ENCODE data around the gene CDC42EP4.

CDC42EP4 gene

DNA sequence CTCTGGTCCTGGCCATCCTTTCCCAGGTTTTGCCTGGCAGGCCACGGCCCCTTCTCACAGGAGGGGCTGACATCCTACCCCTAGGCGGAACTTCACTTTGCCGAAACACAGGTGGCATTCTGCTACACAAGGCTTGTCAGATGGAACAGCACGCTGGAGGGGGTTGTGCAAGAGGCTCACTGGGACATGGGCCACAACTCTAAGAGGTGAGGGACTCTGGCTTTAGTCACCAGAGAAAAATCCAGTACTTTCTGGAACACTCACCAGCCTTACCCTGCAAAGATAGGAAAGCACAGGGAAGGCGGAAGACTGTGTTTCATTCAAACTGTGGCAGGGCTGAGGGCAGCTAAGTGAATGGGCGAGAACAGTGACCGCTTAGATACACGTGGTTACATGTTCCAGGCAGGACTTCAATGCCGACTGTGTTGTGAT, 18.3 kb downstream of the CDC42EP4 start:
- no peak for DNase-seq

GRCh38 chr17:73293031-73293430, 18.8 kb downstream of the CDC42EP4 start:
- DNase-seq, result no peak

GRCh38 chr17:73292031-73292531, 19.7 kb downstream of the CDC42EP4 start:
- DNase-seq, result no peak

DNA sequence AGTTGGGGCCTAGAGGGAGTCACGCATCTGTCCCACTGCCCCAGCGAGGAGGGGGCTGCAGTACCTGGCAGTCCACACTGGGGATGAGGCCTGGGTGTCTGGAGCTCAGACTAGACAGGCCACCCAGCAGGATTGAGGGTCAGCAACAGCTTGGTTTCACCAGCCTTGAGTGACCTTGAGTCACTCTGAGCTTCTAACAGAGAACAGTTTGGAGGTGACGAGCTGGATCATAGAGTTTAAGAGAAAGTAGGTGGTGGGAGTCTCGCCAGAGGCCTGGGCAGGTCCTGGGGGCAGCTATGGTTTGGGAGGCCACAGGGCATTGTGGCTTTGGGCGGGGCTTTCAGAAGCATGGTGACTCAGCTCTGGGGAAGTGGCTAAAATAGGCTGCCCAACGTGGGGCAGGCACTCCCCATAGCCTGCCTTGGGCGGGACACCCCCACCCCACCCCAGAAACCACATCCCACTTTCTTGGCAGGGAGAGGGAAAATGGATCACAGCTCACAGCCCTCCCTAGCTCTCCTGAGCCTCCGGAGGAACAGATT, 20.5 kb downstream of the CDC42EP4 start:
- no peak for DNase-seq

DNA sequence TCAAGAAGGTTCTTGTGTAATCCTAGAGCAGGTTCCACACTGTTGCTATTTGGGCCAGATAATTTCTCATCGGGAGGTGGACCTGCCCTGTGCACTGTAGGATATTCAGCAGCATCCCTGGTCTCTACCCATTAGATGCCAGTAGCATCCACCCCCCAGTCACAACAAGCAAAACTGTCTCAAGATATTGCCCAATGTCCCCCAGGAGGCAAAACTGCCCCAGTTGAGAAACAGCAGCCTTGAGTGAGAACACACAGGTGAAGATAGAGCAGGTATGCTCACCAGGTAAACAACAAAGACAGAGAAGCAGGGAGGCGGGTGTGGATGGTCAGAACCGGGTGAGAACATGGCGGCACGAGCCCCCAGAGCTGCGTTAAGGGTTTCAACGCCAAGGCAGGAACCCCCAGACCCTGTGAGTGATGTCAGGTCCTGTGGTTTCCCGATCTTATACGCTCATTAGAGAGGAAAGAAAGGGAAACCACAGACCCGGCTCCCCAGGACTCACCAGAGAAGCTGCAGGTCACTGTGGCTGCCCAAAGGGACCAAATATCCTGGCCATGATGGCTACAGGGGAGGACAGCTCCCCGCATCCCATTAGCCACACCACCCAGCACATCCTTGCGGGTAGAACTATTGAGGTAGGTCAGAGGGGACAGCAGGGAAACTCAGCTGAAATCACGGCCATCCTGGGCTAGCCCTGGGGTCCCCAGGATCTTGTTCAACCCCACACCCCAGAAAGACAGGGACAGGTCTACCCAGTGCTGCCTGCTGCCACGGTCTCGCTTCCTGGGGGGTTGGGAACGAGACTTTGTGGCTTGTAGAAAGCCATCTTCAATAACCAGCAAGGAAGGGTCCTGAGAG, 21.2 kb downstream of the CDC42EP4 start:
- no peak for DNase-seq

- DNase-seq, result no peak
Measured at GRCh38 chr17:73289549-73290254, 22.1 kb downstream of the CDC42EP4 start.

DNA sequence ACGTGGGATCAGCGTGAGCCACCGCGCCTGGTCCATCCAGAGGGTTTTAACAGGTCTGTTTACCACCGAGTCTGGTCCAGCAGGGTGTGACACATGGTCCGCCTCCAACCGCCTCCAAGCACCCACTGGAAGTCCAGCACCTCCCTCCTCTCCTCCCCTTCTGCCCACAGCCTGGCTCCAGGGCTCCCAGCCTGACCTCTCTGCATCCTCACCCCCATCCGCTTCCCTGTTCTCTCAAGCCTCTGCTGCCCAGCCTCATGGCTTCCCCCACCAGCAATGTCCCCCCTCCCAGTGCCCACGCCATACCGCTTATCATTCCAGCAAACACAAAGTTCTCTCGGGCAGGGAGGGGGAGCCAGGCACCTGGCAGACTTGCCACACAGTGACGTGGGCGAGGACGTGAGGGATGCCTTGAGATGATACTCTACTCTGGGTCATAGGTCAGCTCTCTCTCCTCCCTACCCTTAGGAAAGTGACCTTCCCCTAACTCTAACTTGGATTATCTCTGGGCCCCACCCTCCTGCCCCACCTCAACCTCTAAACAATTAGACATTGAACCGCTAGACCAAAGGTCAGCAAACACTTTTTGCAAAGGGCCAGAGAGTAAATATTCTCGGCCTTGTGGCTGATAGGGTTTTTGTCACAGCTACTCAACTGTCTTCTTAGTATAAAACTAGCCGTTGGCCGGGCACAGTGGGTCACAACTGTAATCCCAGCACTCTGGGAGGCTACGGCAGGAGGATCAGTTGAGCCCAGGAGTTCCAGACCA, 23.1 kb downstream of the CDC42EP4 start:
- no peak for DNase-seq

- no peak for DNase-seq
Measured at GRCh38 chr17:73286863-73287296, 24.9 kb downstream of the CDC42EP4 start.

DNA sequence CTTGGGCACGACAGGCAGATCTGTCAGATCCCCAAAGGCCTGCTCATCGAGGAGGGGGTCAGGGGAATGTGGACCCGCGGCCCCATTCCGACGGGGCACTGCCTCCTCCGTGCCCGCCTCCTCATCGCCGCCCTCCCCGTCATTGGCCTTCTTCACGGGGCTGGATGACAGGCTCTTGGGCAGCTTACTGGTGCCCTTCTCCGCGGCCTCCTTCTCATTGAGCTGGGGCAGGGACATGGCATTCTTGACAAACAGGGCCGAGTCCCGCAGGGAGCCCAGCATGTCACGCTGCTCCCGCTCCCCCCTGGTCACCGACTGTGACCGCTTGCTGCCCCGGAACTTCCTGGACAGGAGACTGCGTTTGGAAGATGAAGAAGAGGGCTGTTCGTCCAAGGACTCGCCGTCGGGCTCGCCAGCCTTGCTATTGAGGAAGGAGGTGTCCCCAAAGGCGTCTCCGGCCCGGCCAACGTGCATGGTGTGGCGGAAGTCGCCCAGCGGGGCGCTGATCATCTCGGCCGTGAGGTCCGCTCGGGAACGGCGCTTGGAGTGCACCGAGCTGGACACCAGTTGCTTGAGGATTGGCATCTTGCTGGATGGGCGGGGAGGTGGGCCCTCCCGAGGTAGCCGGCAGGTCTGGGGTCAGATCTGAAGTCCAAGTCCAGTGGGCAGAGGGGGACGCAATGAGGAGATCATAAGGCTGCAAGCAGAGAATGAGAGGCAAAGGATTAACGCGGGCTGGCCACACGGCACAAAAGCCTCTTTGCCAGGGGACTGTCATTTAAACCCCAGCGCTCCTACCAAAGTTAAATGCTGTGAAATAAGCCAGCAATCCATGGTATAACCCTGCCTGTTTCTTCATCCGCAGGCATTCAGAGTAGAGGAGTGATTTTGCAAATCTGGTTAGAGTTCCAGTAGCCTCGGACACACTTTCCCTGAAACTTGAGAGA, 25.6 kb downstream of the CDC42EP4 start:
- no peak for DNase-seq

- DNase-seq, result no peak
Measured at GRCh38 chr17:73285603-73285908, 26.2 kb downstream of the CDC42EP4 start.

DNA sequence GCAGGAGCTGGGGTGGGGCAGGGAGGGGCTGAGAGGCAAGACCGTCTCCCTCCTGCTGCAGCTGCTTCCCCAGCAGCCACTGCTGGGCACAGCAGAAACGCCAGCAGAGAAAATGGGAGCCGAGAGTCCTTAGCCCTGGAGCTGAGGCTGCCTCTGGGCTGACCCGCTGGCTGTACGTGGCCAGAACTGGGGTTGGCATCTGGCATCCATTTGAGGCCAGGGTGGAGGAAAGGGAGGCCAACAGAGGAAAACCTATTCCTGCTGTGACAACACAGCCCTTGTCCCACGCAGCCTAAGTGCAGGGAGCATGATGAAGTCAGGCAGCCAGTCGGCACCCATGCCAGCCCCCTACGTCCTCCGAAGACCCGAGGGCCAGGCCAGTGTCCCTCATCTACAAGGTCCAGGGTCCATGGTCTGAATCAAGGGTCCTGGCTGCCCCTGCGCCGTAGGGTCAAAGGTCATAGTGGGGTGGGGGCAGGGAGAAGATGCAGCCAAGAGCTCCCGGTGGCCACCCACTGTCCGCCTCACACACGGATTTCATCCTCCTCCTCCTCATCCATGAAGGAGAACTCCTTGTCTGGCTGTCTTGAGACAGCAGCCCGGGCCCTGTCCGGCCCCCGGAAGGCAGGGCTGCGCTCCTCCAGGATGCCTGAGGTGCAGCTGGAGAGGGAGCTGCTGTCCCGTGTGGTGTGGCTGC, 26.7 kb downstream of the CDC42EP4 start:
- DNase-seq, result no peak

DNA sequence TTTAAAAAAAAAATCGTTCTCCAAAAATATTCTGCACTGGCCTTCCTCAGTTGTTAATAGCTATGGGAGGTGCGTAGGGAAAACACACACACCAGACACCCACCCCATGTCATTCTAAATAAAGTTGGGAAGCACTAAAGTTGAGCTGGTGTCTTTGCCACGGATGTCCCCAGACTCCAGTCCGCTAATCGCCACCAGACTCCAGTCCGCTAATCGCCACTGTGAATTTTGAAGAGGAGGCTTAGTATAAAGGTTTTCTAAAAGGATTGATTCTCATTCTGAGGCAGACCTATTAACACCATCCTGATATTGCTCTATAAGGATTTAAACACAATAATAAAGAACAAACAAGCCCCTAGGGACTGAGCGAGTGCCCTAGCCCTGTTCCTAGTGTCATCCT, 27.4 kb downstream of the CDC42EP4 start:
- DNase-seq, result peak; percentile 66

DNA sequence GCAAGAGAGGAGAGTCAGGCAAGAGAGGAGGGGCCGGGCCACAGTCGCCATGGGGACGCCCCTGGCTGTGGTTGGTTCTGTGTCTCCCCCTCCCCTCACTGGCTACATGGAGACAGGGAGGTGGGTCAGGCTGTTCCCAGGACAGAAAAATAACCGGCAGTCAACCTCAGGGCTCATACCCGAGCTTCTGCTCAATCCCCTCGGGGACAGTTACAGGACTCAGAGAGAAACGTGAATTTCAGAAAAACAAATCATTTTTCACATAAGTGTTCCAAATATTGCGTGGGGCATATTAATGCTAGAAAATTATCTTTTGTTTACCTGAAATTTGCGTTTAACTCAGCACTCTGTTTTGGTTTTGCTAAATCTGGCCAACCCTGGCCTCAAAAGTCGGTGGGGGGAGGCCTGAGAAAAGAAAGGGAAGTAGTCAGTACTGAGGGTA, 27.9 kb downstream of the CDC42EP4 start:
- DNase-seq, result peak; percentile 85

DNA sequence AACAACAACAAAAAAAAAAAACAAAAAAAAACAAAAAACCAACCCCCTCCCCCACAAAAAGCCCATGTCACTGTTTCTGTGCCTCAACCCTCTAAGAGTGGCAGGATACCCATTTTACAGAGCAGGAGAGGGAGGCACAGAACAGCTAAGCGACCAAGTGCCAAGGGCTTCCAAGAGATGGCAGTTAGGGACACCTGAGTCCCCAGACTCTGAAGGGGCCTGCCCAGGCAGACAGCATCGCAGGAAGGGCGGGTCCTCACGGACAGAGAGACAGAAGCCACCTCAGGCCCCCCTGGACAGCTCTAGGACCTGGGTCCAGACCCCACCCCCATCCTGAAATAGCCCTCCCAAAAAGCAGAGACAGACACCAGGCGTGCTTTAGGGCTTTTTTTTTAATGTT, 28.6 kb downstream of the CDC42EP4 start:
- no peak for DNase-seq

DNA sequence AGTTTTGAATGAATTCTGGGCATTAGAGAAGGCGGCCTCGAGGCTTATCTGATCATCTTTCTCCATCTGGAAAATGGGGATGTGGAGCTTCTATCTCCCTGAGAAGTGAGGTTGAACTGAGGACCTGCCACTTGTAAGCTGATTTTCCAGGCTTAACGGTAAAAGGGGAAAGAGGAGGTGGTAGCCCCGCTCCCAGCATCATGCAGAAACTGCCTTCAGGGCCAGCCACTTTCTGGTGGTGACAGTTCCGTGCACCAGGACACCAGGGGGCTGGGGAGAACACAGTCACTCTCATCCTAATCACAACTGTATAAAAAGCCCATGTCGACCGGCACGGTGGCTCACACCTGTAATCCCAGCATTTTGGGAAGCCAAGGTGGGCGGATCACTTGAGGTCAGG, 29.2 kb downstream of the CDC42EP4 start:
- DNase-seq, result no peak

GRCh38 chr17:73281928-73282327, 29.9 kb downstream of the CDC42EP4 start:
- no peak for DNase-seq

GRCh38 chr17:73280191-73280590, 31.6 kb downstream of the CDC42EP4 start:
- DNase-seq, result no peak

GRCh38 chr17:73279704-73280103, 32.1 kb downstream of the CDC42EP4 start:
- no peak for DNase-seq

DNA sequence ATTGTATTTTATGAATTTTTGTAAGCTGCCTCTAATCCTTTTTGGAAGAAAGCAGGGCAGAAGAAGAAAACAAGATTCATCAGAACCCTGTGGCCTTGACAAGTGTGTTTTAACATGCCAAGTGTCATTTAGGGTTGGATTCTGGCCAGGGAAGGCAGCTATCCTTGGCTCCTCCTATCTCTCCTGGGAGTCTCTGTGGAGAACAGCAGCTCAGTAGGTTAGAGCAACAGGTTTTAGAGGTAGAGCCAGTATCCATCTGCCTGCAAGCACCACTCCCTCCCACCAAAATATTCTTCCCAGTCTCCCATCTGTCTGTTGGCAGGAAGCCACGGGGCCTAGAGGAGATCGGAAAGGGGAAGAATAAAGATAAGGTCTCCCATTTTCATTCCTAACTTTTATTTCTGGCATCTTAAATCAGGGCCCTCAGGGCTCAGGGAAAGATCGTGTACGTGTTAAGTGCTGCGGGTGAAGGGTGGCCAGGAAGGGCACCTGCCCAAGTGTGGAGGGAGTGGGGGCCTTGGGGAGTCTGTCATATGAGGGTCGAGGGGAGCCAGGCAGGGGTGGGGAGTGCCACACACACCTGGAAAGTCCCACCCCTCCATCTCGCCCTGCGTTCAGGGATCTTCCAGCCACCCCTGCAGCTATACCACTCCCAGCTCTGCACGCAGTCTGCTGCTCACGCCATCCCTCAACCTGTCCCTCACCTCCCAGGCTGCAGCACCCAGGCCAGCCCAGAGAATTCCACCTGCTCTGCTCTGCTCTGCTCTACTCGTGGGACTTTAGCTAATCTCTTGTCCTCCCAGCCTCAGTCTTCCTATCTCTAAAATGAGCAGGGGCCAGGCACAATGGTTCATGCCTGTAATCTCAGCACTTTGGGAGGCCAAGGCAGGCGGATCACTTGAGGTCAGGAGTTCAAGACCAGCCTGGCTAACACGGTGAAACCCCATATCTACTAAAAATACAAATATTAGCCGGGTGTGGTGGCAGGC, 33.0 kb downstream of the CDC42EP4 start:
- peak; percentile 78 for DNase-seq

GRCh38 chr17:73278049-73278464, 33.7 kb downstream of the CDC42EP4 start:
- DNase-seq, result no peak

All from eye (tissue), 1 donor.